GM10248 (cell line): ENCODE data around the gene SLC49A3.

Experiments used
- CTCF ChIA-PET: fragments of 300-600 bp; sonication (Branson Sonifier 250); formaldehyde crosslinking; extraction: SDS; loops from one replicate; lab custom pipeline; 2021; ENCODE audit warnings: antibody characterized with exemption; lab: Yijun Ruan, JAX
- POLR2A ChIA-PET: fragments of 350-650 bp; sonication (Branson Sonifier 250); formaldehyde crosslinking; extraction: SDS; loops from one replicate; lab custom pipeline; 2020; ENCODE audit warnings: antibody characterized with exemption; lab: Yijun Ruan, JAX
- DNase-seq: peaks from one replicate; pipeline ENCODE4 v3.0.0; 2012; ENCODE audit errors: extremely low spot score
- CTCF ChIP-seq: IDR thresholded peaks from 2 replicates; pipeline ENCODE4 v1.5.1; 2012; ENCODE audit warnings: mild to moderate bottlenecking, low read depth; ENCODE audit errors: extremely low read depth, missing control alignments, control extremely low read depth

The SLC49A3 gene

GRCh38 chr4:680928-681645 is 7.9 kb downstream of the SLC49A3 start:
- DNase-seq = peak; percentile 81
- POLR2A ChIA-PET = no interaction called here
- TF ChIP-seq CTCF = no peak
- CTCF ChIA-PET = interaction anchor here (1.2 kb wide), 1 partner anchor 60 kb away, joined by 4 read pairs; no protein-coding TSS in a partner anchor

- no peak for TF ChIP-seq CTCF
- CTCF ChIA-PET = interaction anchor here (1.2 kb wide), 1 partner anchor 60 kb away, joined by 4 read pairs; no protein-coding TSS in a partner anchor
- DNase-seq = peak; percentile 73
- POLR2A ChIA-PET = no interaction called here
These were observed 8.4 kb downstream of the SLC49A3 start for GRCh38 chr4:680551-680927.

- CTCF ChIA-PET = no interaction called here
- DNase-seq = no peak
- POLR2A ChIA-PET = no interaction called here
- no peak for TF ChIP-seq CTCF
These were observed 8.9 kb downstream of the SLC49A3 start for GRCh38 chr4:680091-680490.

GRCh38 chr4:679629-680028 is 9.3 kb downstream of the SLC49A3 start:
- POLR2A ChIA-PET = no interaction called here
- no peak for DNase-seq
- CTCF ChIA-PET = no interaction called here
- no peak for TF ChIP-seq CTCF

- TF ChIP-seq CTCF = no peak
- ChIA-PET CTCF (no interaction called here), POLR2A (no interaction called here)
- no peak for DNase-seq
These were observed 9.9 kb downstream of the SLC49A3 start for GRCh38 chr4:679104-679481.

GRCh38 chr4:678331-679103 is 10.4 kb downstream of the SLC49A3 start:
- no peak for DNase-seq
- no peak for TF ChIP-seq CTCF
- CTCF ChIA-PET = interaction anchor here (1.5 kb wide), 1 partner anchor 9 kb away, joined by 3 read pairs; no protein-coding TSS in a partner anchor
- POLR2A ChIA-PET = no interaction called here
